Neural progenitor cell (in vitro differentiated cells): Measurements from ENCODE around the gene ARHGAP19.

Experiments used
- CTCF ChIP-seq: fragments of 200-600 bp; sonication (generic); IDR thresholded peaks from 2 replicates; pipeline ENCODE4 v1.5.1; 2017; ENCODE audit warnings: antibody characterized with exemption, mild to moderate bottlenecking
- EZH2phosphoT487 ChIP-seq: fragments of 200-600 bp; sonication (generic); IDR thresholded peaks from 2 replicates; pipeline ENCODE4 v1.6.1; 2017; ENCODE audit warnings: antibody characterized with exemption

GRCh38 chr10:97238855-97239254, 53.6 kb downstream of the ARHGAP19 start:
- TF ChIP-seq CTCF (no peak), EZH2phosphoT487 (no peak)
